H9 (cell line): ENCODE measurements around the gene IGLON5. TPM values are rescaled to one million over a fixed set of nuclear protein-coding genes. Genes with fewer than 3 reads are reported as not detected.

ENCODE experiments used
- DNase-seq: peaks from one replicate; pipeline ENCODE4 v3.0.0-alpha.2; 2017
- H2AFZ ChIP-seq: one replicate; pipeline ENCODE4 v1.6.1; 2013; ENCODE audit warnings: mild to moderate bottlenecking, low read length, control low read depth, moderate library complexity
- H2AK5ac ChIP-seq: 2 replicates; pipeline ENCODE4 v1.6.1; 2013; ENCODE audit warnings: low read length, control low read depth, mixed read lengths; ENCODE audit not compliant: insufficient read length
- H2BK120ac ChIP-seq: one replicate; pipeline ENCODE4 v1.6.1; 2013; ENCODE audit warnings: low read depth, mild to moderate bottlenecking, low read length, control low read depth, inconsistent platforms; ENCODE audit not compliant: poor library complexity, severe bottlenecking
- H2BK12ac ChIP-seq: 2 replicates; pipeline ENCODE4 v1.6.1; 2013; ENCODE audit warnings: low read length, control low read depth, mixed read lengths, low read depth; ENCODE audit not compliant: insufficient read length
- H2BK15ac ChIP-seq: 2 replicates; pipeline ENCODE4 v1.6.1; 2013; ENCODE audit warnings: low read depth, low read length, control low read depth
- H2BK20ac ChIP-seq: one replicate; pipeline ENCODE4 v1.6.1; 2013; ENCODE audit warnings: low read depth, mild to moderate bottlenecking, low read length, control low read depth, inconsistent platforms; ENCODE audit not compliant: poor library complexity, severe bottlenecking
- H2BK5ac ChIP-seq: 2 replicates; pipeline ENCODE4 v1.6.1; 2013; ENCODE audit warnings: low read length, control low read depth, mixed read lengths; ENCODE audit not compliant: insufficient read length
- H3K14ac ChIP-seq: 2 replicates; pipeline ENCODE4 v1.6.1; 2013; ENCODE audit warnings: low read length, control low read depth; ENCODE audit not compliant: insufficient read depth
- H3K18ac ChIP-seq: 2 replicates; pipeline ENCODE4 v1.6.1; 2013; ENCODE audit warnings: low read depth, mild to moderate bottlenecking, mixed read lengths, low read length, control low read depth; ENCODE audit not compliant: insufficient read length
- H3K23ac ChIP-seq: 2 replicates; pipeline ENCODE4 v1.6.1; 2013; ENCODE audit warnings: low read length, control low read depth, mixed read lengths, low read depth; ENCODE audit not compliant: insufficient read length
- H3K23me2 ChIP-seq: 2 replicates; pipeline ENCODE4 v1.6.1; 2013; ENCODE audit warnings: low read depth, mild to moderate bottlenecking, mixed read lengths, low read length, control low read depth; ENCODE audit not compliant: insufficient read length, poor library complexity, severe bottlenecking
- H3K27ac ChIP-seq: 2 replicates; pipeline ENCODE4 v1.5.1; 2013; ENCODE audit warnings: low read length, control low read depth, mixed read lengths, low read depth; ENCODE audit not compliant: insufficient read length
- H3K27me3 ChIP-seq: 2 replicates; pipeline ENCODE4 v1.6.1; 2013; ENCODE audit warnings: low read length, control low read depth, inconsistent platforms; ENCODE audit not compliant: insufficient read depth
- H3K4ac ChIP-seq: 2 replicates; pipeline ENCODE4 v1.6.1; 2013; ENCODE audit warnings: low read depth, mild to moderate bottlenecking, control low read depth, inconsistent platforms, low read length, moderate library complexity
- H3K4me1 ChIP-seq: 2 replicates; pipeline ENCODE4 v1.6.1; 2013; ENCODE audit warnings: low read length, control low read depth, inconsistent platforms; ENCODE audit not compliant: insufficient read depth
- H3K4me2 ChIP-seq: 2 replicates; pipeline ENCODE4 v1.6.1; 2013; ENCODE audit warnings: low read length, control low read depth, mixed read lengths; ENCODE audit not compliant: insufficient read length, insufficient read depth
- H3K56ac ChIP-seq: 2 replicates; pipeline ENCODE4 v1.6.1; 2013; ENCODE audit warnings: low read depth, mild to moderate bottlenecking, mixed read lengths, low read length, control low read depth; ENCODE audit not compliant: insufficient read length
- H3K79me1 ChIP-seq: 2 replicates; pipeline ENCODE4 v1.6.1; 2013; ENCODE audit warnings: low read depth, mild to moderate bottlenecking, moderate library complexity, low read length, control low read depth, inconsistent platforms; ENCODE audit not compliant: insufficient read depth, poor library complexity, severe bottlenecking
- H3K79me2 ChIP-seq: 2 replicates; pipeline ENCODE4 v1.6.1; 2013; ENCODE audit warnings: low read length, control low read depth, inconsistent platforms; ENCODE audit not compliant: insufficient read depth
- H3K9ac ChIP-seq: 2 replicates; pipeline ENCODE4 v1.6.1; 2013; ENCODE audit warnings: low read length, control low read depth, mixed read lengths; ENCODE audit not compliant: insufficient read length; ENCODE audit errors: extremely low read depth
- H3K9me3 ChIP-seq: one replicate; pipeline ENCODE4 v1.6.1; 2013; ENCODE audit warnings: low read depth, low read length, inconsistent platforms; ENCODE audit not compliant: control insufficient read depth
- H3T11ph ChIP-seq: one replicate; pipeline ENCODE4 v1.6.1; 2013; ENCODE audit warnings: mild to moderate bottlenecking, low read length, control low read depth, inconsistent platforms
- H4K20me1 ChIP-seq: one replicate; pipeline ENCODE4 v1.6.1; 2013; ENCODE audit not compliant: control insufficient read depth, insufficient read length, insufficient read depth
- H4K5ac ChIP-seq: 2 replicates; pipeline ENCODE4 v1.6.1; 2013; ENCODE audit warnings: low read depth, mild to moderate bottlenecking, mixed read lengths, low read length, control low read depth; ENCODE audit not compliant: insufficient read length
- H4K8ac ChIP-seq: replicated peaks from 2 replicates; pipeline ENCODE4 v1.6.1; 2013; ENCODE audit warnings: low read length, control low read depth, mixed read lengths, low read depth; ENCODE audit not compliant: insufficient read length
- H4K91ac ChIP-seq: 2 replicates; pipeline ENCODE4 v1.6.1; 2013; ENCODE audit warnings: low read depth, mild to moderate bottlenecking, moderate library complexity, mixed read lengths, low read length, control low read depth; ENCODE audit not compliant: insufficient read length
- H3K27ac Mint-ChIP-seq, 3 experiments: 2 replicates in 2 of 3; 3 replicates in 1 of 3; pipeline ENCODE4 v1.8.0; 2020 to 2021; ENCODE audit warnings: mixed read lengths in 3 of 3, mild to moderate bottlenecking in 1 of 3, moderate library complexity in 1 of 3
- H3K27me3 Mint-ChIP-seq: 2 replicates; pipeline ENCODE4 v1.8.0; 2021; ENCODE audit warnings: low read depth, mild to moderate bottlenecking, moderate library complexity, mixed read lengths
- H3K36me3 Mint-ChIP-seq, 3 experiments: 2 replicates in 2 of 3; 3 replicates in 1 of 3; pipeline ENCODE4 v1.8.0; 2020 to 2021; ENCODE audit warnings: low read depth in 3 of 3, mixed read lengths in 3 of 3; ENCODE audit not compliant: insufficient read depth in 1 of 3
- H3K4me1 Mint-ChIP-seq, 2 experiments: 2 replicates each; pipeline ENCODE4 v1.8.0; 2020; ENCODE audit warnings: mixed read lengths in 2 of 2
- H3K4me3 Mint-ChIP-seq, 2 experiments: 2 replicates in 1 of 2; 3 replicates in 1 of 2; pipeline ENCODE4 v1.8.0; 2020 to 2021; ENCODE audit warnings: mild to moderate bottlenecking in 2 of 2, mixed read lengths in 2 of 2, moderate library complexity in 1 of 2
- H3K9me3 Mint-ChIP-seq, 2 experiments: 2 replicates in 1 of 2; 3 replicates in 1 of 2; pipeline ENCODE4 v1.8.0; 2020; ENCODE audit warnings: mild to moderate bottlenecking in 2 of 2, mixed read lengths in 2 of 2, moderate library complexity in 1 of 2
- CTCF ChIP-seq: fragments of 200-600 bp; sonication (generic); conservative IDR thresholded peaks from 3 replicates; pipeline ENCODE4 v1.8.0; 2021; ENCODE audit warnings: antibody characterized with exemption, mild to moderate bottlenecking
- WGBS: extraction: QIAGEN DNeasy Blood & Tissue Kit; methylation state at CpG from one replicate; pipeline ENCODE4 v1.1.7; 2013; ENCODE audit warnings: missing lambda C conversion rate, low lambda C conversion rate, mixed read lengths; ENCODE audit not compliant: insufficient read length; ENCODE audit errors: extremely low coverage; 5-methylcytosine and 5-hydroxymethylcytosine counted together
- total RNA-seq: library from RNA; stranded (reverse); gene quantifications from 2 replicates; pipeline ENCODE4 v1.2.1, GENCODE V29; 2021

IGLON5 gene
- total RNA-seq, 1 experiment from 2014 or later, result 41.4 TPM

GRCh38 chr19:51351266-51351990 lies 40.0 kb downstream of the IGLON5 start:
- Histone ChIP-seq H3K9ac (no peak overlapping the region), H4K8ac (no peak overlapping the region), H3K23me2 (no peaks in the 10 kb centered on the region), H3K23ac (no peak overlapping the region), H2BK12ac (no peak overlapping the region), H3K4ac (no peak overlapping the region), H3K56ac (no peak overlapping the region), H3K27ac (no peak overlapping the region), H3K18ac (no peak overlapping the region), H2BK5ac (no peak overlapping the region), H4K20me1 (no peaks in the 10 kb centered on the region), H3K4me1 (no peaks in the 10 kb centered on the region), H2BK15ac (no peak overlapping the region), H2AK5ac (no peak overlapping the region), H3K79me2 (no peaks in the 10 kb centered on the region), H2AFZ (no peak overlapping the region), H3K27me3 (no peaks in the 10 kb centered on the region), H3K14ac (no peak overlapping the region), H4K5ac (no peak overlapping the region), H3K9me3 (no peaks in the 10 kb centered on the region), H2BK20ac (no peak overlapping the region), H3K79me1 (no peaks in the 10 kb centered on the region), H2BK120ac (no peak overlapping the region), H3K4me2 (no peak overlapping the region), H4K91ac (no peak overlapping the region), H3T11ph (no peak overlapping the region)
- H3K4me1 Mint-ChIP-seq, result peaks cover 13 to 18% of the 10 kb centered on the region in 2 experiments
- H3K27ac Mint-ChIP-seq, result peak overlapping the region in 1 of 3 experiments; percentile 19; a peak in 1 of 7 replicates
- WGBS, result no CpG with 5 or more reads among the region's 11 CpGs
- no peak for TF ChIP-seq CTCF
- no peaks in the 10 kb centered on the region for H3K9me3 Mint-ChIP-seq
- no peaks in the 10 kb centered on the region for H3K27me3 Mint-ChIP-seq
- no peak overlapping the region for H3K4me3 Mint-ChIP-seq
- peaks cover 4 to 22% (median 7%) of the 10 kb centered on the region in 3 experiments; a peak in 6 of 7 replicates for H3K36me3 Mint-ChIP-seq
- no peak for DNase-seq
